Left cardiac atrium (tissue), 4 donors: ENCODE results near the gene FRYL. TPM values are rescaled to one million over a fixed set of nuclear protein-coding genes. Genes with fewer than 3 reads are reported as not detected.

Experiments used
- ATAC-seq, 2 donors: fragments of 200-7000 bp; cut with Tn5 transposase; one replicate each; pipeline ENCODE4 v1.9.1; 2020; ENCODE audit warnings: mild to moderate bottlenecking in 2 of 2, moderate library complexity in 2 of 2
- DNase-seq: peaks from one replicate; pipeline ENCODE4 v3.0.0-alpha.2; 2020
- intact Hi-C, 2 donors: fragments of 100-400 bp; cut with DNase I; formaldehyde crosslinking; loops; one replicate each; pipeline versions ENCODE4 v1.14.1 to v1.15.1; 2022 to 2023
- total RNA-seq, 2 donors: library from RNA; stranded (reverse); fragmentation: NEBNext Ultra II Directional; extraction: Animal tissue kit (Norgen Biotek cat#: 25700); gene quantifications; one replicate each; pipeline ENCODE4 v1.2.1, GENCODE V29; 2021
- donor health status: DM: no; HTN: yes; CAD: no.
- donor health status: DM: no; HTN: yes; CAD: no; lungs with severe emphysema.
- donor health status: DM: yes; HTN: yes; CAD: no.
- donor health status: Dilated cardiomyopathy.

FRYL gene
- total RNA-seq, 2 donors from 2014 or later, result 38.8 to 41.3 TPM

DNA sequence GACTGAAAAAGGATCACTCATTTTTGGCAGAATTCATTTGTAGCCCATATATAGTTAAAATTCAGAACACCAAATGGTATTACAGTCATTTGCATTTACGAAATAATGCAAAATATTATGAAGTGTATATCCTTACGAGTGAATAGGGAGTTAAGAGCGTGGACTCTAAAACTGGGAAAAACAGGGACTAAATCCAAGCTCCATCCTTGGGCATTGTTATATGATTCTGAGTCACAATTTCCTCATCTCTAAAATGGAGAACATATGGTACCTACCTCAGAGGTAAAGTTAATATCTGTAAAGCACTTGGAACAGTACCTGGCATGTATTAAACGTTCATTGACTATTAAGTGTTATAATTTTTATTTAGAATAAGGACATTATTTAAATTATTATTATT is 183.7 kb downstream of the FRYL start:
- intact Hi-C loops, result loop anchor here (10.0 kb wide), 2 partner anchors 68 to 178 kb away; no protein-coding TSS in a partner anchor
- DNase-seq (no peak), ATAC-seq (no peak)

- ATAC-seq, result peak in 1 of 2 donors; percentile 63
- DNase-seq, result peak; percentile 34
- intact Hi-C loops, result loop anchor here (10.0 kb wide), 2 partner anchors 71 to 181 kb away; no protein-coding TSS in a partner anchor
Measured at GRCh38 chr4:48594180-48594579, 185.9 kb downstream of the FRYL start.

- ATAC-seq (peak in 1 of 2 donors; percentile 35), DNase-seq (no peak)
- intact Hi-C loops, result loop anchor here (10.0 kb wide), 2 partner anchors 73 to 183 kb away; no protein-coding TSS in a partner anchor
Measured at GRCh38 chr4:48591372-48591771, 188.7 kb downstream of the FRYL start.

- intact Hi-C loops, result loop anchor here (10.0 kb wide), 2 partner anchors 74 to 184 kb away; no protein-coding TSS in a partner anchor
Measured at GRCh38 chr4:48590884-48591283, 189.2 kb downstream of the FRYL start.

GRCh38 chr4:48589098-48589445 is 191.0 kb downstream of the FRYL start:
- intact Hi-C loops, result loop anchor here (10.0 kb wide), 2 partner anchors 186 to 266 kb away; no protein-coding TSS in a partner anchor

More at GRCh38 chr4:48590884-48591283, 189.2 kb downstream of the FRYL start:
- no peak for ATAC-seq
- DNase-seq, result no peak

DNA sequence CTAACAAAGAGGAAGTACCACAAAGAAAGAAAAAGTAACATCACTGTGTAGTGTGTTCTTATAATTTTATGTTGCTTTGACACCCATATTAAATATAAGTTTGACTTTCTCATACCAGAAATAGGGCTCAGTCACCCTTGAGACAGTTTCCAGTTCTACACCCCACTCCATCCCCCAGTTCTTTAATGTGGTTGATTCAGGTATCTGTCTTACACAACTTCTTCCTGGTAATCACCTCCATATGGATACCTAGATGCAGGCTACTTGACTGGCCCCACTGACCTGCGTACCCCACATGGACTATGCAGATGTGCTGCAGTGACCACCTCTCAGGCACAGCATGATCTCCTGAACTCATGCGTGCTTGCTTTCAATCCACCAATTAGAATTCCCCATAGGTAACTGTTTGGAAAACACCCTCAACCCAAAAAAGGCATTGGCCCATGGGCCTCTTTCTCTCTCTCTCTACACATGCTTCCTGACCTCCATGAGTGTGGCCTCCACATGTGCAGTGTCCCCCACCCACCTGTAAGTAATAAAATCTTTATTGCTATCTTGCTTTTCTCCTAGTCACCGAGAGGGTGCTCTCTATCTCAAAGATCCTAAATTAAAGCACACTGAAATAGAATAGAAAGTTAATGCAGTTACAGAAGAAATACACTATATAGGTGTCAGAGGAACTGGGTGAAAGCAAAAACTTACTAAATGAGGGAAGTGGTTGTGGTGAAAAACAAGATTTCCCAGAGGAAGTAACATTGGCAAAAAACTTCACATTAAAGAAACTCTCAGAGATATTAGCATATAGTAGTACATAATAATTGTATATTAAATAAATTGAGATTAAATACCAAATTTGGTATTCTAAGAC is 191.6 kb downstream of the FRYL start:
- intact Hi-C loops, result loop anchor here (10.0 kb wide), 2 partner anchors 186 to 266 kb away; no protein-coding TSS in a partner anchor
- no peak for DNase-seq
- ATAC-seq, result no peak

More at GRCh38 chr4:48589098-48589445, 191.0 kb downstream of the FRYL start:
- DNase-seq, result no peak
- ATAC-seq, result no peak

GRCh38 chr4:48585401-48585800 is 194.7 kb downstream of the FRYL start:
- ATAC-seq (no peak), DNase-seq (no peak)
- intact Hi-C loops, result loop anchor here (10.0 kb wide), 2 partner anchors 189 to 269 kb away; no protein-coding TSS in a partner anchor

- intact Hi-C loops, result loop anchor here (2.0 to 10.0 kb wide), 2 partner anchors 384 to 386 kb away; no protein-coding TSS in a partner anchor
- DNase-seq, result peak; percentile 32
Measured at GRCh38 chr4:48578132-48578968, 201.7 kb downstream of the FRYL start.

GRCh38 chr4:48575964-48576363 is 204.1 kb downstream of the FRYL start:
- intact Hi-C loops, result loop anchor here in 1 of 2 donors (10.0 kb wide), 1 partner anchor 389 kb away; no protein-coding TSS in a partner anchor
- no peak for DNase-seq
- ATAC-seq, result no peak

More at GRCh38 chr4:48578132-48578968, 201.7 kb downstream of the FRYL start:
- peak; percentile 87 to 92 for ATAC-seq

DNA sequence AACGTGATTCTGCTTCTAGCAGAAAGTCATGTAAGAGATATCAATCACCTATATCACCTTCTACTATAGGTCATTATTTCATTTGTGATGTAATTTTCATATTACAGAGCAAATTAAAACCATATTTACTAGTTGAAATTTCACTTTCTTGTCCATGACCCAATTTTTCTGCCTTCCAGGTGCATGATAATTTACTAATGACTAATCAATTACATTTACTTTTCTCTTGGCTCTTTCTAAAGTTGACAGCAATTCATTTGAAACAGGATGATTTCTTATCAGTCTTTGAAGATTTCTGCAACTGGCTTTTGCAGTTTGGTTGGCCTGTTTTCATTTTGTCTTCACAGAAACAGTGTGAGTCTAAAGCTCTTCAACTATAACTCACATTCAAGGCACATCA is 208.6 kb downstream of the FRYL start:
- DNase-seq (no peak), ATAC-seq (no peak)
- intact Hi-C loops, result loop anchor here in 1 of 2 donors (10.0 kb wide), 1 partner anchor 393 kb away; no protein-coding TSS in a partner anchor

GRCh38 chr4:48570646-48571220 is 209.3 kb downstream of the FRYL start:
- intact Hi-C loops, result loop anchor here in 1 of 2 donors (10.0 kb wide), 1 partner anchor 394 kb away; no protein-coding TSS in a partner anchor
- peak in 1 of 2 donors; percentile 33 for ATAC-seq
- DNase-seq, result no peak

DNA sequence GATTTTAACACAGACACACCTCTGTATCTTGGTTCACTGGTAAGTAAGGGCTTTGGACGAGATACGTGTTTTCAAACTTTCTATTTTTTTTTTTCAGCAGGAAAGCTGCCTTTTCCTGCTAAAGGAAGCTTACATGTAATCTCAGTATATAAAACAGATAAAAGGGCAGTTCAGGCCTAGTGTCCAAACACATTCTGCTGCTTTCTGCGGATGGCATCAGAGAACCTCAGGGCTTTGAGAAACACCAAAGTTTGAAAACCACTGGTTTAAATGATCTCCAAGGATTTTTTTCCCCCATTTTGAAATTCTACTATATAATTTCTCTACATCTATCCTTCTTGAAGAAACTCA is 214.1 kb downstream of the FRYL start:
- intact Hi-C loops, result no loop called here
- DNase-seq (no peak), ATAC-seq (no peak)

GRCh38 chr4:48565362-48566033 is 214.6 kb downstream of the FRYL start:
- DNase-seq (no peak), ATAC-seq (no peak)
- intact Hi-C loops, result no loop called here

DNA sequence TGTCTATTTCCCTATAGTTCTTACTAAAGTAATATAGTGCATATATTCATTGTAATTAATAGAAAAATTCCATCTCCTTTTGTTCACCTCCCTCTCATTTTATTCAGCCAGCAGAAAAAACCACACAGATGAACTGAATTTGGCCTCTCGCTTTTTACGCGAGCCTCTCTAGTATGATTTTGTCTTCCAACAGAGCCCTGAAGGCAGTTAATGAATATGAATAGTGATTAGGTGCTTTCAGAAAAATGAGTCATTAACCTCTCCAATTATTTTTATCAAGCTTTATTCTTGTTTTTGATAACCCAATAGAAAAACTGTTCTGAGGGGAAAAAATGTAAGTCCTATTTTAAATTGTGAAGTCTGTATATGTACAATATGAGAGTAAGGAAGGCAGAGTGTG is 215.9 kb downstream of the FRYL start:
- ATAC-seq (no peak), DNase-seq (no peak)
- intact Hi-C loops, result loop anchor here in 1 of 2 donors (5.0 kb wide), 1 partner anchor 37 kb away; no protein-coding TSS in a partner anchor

DNA sequence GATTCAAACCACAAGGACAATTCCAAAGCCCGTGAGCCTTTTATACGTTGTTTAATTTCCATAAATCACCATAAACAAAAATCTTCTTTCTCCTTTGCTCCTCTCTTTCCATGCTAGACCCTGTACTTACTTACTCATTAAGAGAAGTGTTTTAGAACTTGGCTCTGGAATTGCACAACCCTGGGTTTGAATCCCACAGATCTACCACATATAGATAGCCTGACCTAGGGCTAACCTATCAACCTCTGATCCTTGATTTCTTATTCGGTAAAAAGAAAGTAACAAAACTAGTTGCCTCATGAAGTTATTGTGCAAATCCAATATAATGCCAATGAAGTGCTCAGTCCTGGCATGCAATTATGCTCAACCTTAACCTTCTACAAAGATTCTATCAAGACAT is 221.3 kb downstream of the FRYL start:
- intact Hi-C loops, result no loop called here
- DNase-seq (no peak), ATAC-seq (no peak)

GRCh38 chr4:48558026-48558425 is 222.1 kb downstream of the FRYL start:
- intact Hi-C loops, result no loop called here
- ATAC-seq (no peak), DNase-seq (no peak)

- intact Hi-C loops, result no loop called here
- no peak for ATAC-seq
- no peak for DNase-seq
Measured at GRCh38 chr4:48557478-48557877, 222.6 kb downstream of the FRYL start.

- DNase-seq (no peak), ATAC-seq (no peak)
- intact Hi-C loops, result no loop called here
Measured at GRCh38 chr4:48556268-48556667, 223.8 kb downstream of the FRYL start.
